Activated T-cell treated with anti-CD3 and anti-CD28 coated beads, Interleukin-2, amount 50 U/mL, for 1 hour (primary cell): ENCODE measurements around the gene PYM1.
"Not testable (repeated sequence)": the region's sequence is repeated elsewhere in the genome, so short reads cannot be mapped to it uniquely, and the experiment has no call there.

Experiments used
- DNase-seq: peaks from one replicate; pipeline ENCODE4 v3.0.0-alpha.2; 2020

The PYM1 gene

GRCh38 chr12:55908726-55909512, 18.8 kb downstream of the PYM1 start:
- no peak for DNase-seq

- DNase-seq = no peak
These were observed 21.6 kb downstream of the PYM1 start for GRCh38 chr12:55906056-55906455.

GRCh38 chr12:55901881-55902490, 25.7 kb downstream of the PYM1 start:
- no peak for DNase-seq

GRCh38 chr12:55899082-55899481, 28.6 kb downstream of the PYM1 start:
- DNase-seq = no peak

GRCh38 chr12:55893723-55894122, 34.0 kb downstream of the PYM1 start:
- DNase-seq = no peak

- no peak for DNase-seq
These were observed 36.4 kb downstream of the PYM1 start for GRCh38 chr12:55891310-55891709.

DNA sequence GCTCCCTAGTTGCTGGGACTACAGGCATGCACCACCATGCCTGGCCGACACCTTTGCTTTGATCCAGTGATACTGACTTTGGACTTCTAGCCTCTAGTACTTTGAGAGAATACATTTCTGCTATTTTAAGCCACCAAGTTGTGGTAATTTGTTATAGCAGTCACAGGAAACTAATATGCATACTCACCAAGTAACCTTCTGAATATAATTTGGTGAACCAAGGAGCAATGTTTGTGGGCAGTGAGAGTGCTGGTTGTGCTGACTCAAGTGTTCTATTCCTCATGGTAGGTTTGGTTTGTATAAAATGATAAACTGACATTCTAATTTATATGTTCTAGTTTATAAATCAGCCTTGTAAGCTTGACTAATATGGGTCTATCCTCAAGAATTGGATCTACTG, 42.6 kb downstream of the PYM1 start:
- no peak for DNase-seq

DNA sequence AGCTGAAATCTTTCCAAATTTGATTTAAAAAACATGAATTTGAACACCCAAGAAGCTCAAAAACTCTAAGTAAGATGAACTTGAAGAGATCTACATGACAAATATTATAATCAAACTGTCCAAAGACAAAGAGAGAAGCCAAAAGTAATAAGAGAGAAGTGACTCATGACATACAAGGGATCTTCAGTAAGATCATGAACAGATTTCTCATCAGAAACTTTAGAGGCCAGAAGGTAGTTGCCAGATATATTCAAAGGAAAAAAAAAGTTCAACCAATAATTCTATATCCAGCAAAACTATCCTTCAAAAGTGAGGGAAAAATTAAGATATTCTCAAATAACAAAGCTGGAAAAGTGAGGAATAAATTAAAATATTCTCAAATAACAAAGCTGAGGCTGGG, 49.9 kb downstream of the PYM1 start:
- DNase-seq = no peak

- no peak for DNase-seq
These were observed 51.8 kb downstream of the PYM1 start for GRCh38 chr12:55875704-55876467.

GRCh38 chr12:55874443-55874842, 53.3 kb downstream of the PYM1 start:
- no peak for DNase-seq

DNA sequence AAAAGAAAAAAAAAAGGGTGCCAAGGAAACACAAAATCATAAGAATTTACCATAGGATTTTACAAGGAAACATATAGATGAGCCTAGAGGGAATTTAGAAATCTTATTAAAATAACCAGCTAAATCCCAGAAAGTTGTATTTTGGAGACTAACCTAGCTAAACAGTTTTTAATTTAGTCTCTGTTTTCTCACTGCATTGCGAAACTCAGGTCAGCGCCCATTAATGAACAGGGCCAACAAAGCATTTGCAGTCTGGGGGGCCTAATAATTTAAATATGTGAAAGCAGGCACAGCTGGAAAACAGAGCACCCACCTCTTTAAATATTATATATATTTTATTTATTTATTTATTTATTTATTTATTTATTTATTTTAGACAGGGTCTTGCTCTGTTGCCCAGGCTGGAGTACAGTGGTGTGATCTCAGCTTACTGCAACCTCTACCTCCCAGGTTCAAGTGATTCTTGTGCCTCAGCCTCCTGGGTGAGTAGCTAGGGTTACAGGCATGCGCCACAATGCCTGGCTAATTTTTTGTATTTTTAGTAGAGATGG, 61.2 kb downstream of the PYM1 start:
- DNase-seq = not testable (repeated sequence)

- DNase-seq = no peak
These were observed 62.4 kb downstream of the PYM1 start for GRCh38 chr12:55865327-55865726.

DNA sequence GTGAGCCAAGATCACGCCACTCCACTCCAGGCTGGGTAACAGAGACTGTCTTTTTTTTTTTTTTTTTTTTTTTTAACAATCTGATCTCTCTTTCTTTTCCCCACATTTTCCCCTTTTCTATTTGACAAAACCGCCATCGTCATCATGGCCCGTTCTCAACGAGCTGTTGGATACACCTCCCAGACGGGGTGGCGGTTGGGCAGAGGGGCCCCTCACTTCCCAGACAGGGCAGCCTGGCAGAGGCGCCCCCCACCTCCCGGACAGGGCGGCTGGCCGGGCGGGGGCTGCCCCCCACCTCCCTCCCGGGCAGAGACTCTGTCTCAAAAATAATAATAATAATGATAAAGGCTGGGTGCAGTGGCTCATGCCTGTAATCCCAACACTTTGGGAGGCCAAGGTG, 64.8 kb downstream of the PYM1 start:
- DNase-seq = not testable (repeated sequence)

GRCh38 chr12:55862286-55862685, 65.4 kb downstream of the PYM1 start:
- no peak for DNase-seq

- DNase-seq = no peak
These were observed 65.8 kb downstream of the PYM1 start for GRCh38 chr12:55861871-55862270.

DNA sequence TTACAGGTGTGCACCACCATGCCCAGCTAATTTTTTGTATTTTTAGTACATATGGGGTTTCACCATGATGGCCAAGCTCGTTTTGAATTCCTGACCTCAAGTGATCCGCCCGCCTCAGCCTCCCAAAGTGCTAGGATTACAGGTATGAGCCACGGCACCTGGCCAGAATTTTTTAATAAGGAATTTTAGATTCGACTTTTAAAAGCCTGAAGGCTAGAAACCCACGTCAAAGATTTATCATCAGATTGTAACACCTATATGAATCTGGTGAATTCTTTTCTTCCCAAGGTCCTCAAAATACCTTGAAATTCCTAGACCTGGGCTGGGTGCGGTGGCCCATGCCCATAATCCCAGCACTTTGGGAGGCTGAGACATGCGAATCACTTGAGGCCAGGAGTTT, 66.3 kb downstream of the PYM1 start:
- no peak for DNase-seq

DNA sequence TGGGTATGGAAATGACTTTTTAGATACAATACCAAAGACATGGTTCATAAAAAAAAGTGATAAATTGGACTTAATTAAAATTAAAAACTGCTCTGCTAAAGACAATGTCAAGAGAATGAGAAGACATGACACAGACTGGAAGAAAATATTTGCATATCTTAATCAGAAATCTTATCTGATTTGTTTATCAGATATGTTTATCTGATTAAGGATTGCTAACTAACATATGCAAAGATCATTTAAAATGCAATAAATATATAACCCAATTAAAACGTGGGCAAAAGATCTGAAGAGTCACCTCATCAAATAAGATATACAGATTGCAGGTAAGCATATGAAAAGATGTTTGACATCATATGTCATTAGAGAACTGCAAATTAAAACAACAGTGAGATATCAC, 75.0 kb downstream of the PYM1 start:
- DNase-seq = no peak
